ENCODE data around the gene PALD1.

Gene PALD1

GRCh38 chr10:70535001-70535400, 56.4 kb downstream of the PALD1 start:
- DNase-seq: no peak
- TF ChIP-seq GATA1 (IDR thresholded peaks at IDR 0.05; ENCODE audit: low read depth, low read length) (no peak), POLR2A (IDR thresholded peaks at IDR 0.05; ENCODE audit: low read length) (no peak)

DNA sequence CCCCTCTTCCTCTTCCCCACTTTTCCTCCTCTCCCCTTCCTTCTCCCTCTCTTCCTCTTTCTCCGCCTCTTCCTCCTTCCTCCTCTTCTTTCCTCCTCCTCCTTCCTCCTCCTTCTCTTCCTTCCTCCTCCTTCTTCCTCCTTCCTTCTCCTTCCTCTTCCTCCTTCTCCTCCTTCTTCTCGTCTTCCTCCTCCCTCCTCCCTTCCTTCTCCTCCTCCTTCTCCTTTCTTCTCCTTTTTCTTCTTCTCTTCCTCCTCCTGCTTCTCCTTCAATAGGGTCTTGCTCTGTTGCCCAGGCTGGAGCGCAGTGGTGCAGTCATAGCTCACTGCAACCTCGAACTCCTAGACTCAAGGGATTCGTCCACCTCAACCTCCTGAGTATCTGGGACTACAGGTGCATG, 56.9 kb downstream of the PALD1 start:
- DNase-seq: no peak
- TF ChIP-seq POLR2A (IDR thresholded peaks at IDR 0.05; ENCODE audit: low read length) (no peak), GATA1 (IDR thresholded peaks at IDR 0.05; ENCODE audit: low read depth, low read length) (no peak)

DNA sequence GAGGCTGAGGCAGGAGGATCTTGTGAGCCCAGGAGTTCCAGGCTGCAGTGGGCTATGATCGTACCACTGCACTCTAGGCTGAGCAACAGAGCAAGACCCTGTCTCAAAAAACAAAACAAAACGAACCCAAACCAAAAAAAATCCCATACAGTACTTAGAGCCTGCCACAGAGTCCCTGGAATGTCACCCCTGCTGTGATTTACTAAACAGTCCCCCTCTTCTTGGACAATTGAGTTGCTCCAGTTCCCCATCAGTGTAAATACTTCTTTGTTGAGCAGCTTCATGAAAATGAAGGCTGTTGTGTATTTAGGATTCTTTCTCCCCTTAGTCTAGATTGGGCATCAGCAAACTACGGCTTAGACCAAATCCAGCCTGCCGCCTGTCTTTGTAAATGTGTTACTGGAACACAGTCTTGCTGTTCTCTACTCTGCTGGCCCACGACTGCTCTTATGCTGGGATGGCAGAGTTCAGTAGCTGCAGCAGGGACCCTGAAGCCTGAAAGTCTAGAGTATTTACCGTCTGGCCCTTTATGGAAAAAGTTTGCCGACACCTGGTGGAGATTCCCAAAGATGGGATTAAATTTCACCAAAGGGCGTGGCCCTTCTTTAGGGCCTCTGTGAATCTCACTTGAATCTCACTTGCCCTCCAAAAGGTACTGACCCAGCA, 57.8 kb downstream of the PALD1 start:
- no peak for TF ChIP-seq POLR2A (IDR thresholded peaks at IDR 0.05; ENCODE audit: low read length)
- TF ChIP-seq GATA1 (IDR thresholded peaks at IDR 0.05; ENCODE audit: low read depth, low read length): no peak
- DNase-seq: no peak

DNA sequence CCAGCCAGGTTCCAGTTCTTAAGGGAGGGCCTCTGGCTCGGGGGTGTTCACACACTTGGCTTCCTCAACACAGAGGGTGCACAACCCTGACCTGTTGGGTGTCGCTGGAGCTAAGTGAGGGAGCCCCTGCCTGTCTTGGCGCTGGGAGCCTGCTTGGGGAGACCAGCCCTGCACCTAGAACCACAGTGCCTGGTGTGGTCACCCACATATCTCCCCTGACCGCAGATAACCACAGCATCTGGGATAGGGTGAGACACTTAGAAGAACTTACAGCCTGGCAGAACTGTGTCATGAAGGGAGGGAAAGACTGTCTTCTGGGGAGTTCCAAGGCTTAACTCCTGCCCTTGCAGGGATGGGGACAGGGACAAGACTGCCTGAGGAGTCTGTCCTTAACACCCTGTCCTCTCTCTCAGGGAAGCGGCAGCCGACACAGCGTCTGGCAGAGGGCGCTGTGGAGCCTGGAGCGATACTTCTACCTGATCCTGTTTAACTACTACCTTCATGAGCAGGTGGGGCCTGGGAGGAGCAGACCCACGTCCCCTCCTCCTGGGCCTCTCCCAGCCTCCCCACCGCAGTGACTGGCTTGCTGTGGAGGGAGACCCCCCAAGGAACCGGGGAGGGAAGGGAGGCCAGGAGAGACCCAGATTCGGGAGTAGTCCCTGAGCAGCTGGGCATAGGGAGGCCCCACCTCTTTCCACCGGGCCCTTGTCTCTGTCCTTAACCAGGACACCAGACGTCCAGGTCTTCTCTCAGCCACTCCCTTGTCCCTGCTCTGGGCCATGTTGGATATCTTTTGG, 59.0 kb downstream of the PALD1 start:
- no peak for TF ChIP-seq GATA1 (IDR thresholded peaks at IDR 0.05; ENCODE audit: low read depth, low read length)
- no peak for TF ChIP-seq POLR2A (IDR thresholded peaks at IDR 0.05; ENCODE audit: low read length)
- DNase-seq: peak in 1 of 2 experiments; percentile 24

DNA sequence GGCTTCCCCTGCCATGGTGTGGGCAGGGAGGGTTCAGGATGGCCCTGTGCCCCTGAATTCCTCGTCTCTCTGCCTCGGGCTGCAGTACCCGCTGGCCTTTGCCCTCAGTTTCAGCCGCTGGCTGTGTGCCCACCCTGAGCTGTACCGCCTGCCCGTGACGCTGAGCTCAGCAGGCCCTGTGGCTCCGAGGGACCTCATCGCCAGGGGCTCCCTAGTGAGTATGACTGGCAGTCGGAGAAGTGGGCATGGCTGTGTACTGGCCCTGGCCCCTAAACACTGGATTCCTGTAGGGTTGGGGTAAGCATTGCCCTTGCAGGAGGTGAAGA, 59.6 kb downstream of the PALD1 start:
- DNase-seq: no peak
- TF ChIP-seq GATA1 (IDR thresholded peaks at IDR 0.05; ENCODE audit: low read depth, low read length) (no peak), POLR2A (IDR thresholded peaks at IDR 0.05; ENCODE audit: low read length) (no peak)

DNA sequence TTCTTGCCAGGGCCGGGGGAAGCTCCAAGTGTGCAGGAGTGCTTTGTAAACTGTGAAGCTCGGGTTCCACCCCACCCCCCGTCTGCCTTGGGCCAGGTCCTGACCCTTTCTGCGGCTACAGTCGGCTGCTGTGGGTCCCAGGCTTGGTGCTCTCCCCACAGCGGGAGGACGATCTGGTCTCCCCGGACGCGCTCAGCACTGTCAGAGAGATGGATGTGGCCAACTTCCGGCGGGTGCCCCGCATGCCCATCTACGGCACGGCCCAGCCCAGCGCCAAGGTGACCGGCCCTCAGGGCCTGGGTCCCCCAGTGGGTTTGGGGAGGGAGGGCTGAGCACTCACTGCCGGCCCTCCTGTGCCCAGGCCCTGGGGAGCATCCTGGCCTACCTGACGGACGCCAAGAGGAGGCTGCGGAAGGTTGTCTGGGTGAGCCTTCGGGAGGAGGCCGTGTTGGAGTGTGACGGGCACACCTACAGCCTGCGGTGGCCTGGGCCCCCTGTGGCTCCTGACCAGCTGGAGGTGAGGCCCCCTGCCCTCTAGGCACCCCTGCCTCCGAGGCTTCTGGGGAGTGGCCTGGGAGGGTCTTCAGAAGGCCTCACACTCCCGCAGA, 60.3 kb downstream of the PALD1 start:
- no peak for DNase-seq
- TF ChIP-seq GATA1 (IDR thresholded peaks at IDR 0.05; ENCODE audit: low read depth, low read length) (no peak), POLR2A (IDR thresholded peaks at IDR 0.05; ENCODE audit: low read length) (no peak)

DNA sequence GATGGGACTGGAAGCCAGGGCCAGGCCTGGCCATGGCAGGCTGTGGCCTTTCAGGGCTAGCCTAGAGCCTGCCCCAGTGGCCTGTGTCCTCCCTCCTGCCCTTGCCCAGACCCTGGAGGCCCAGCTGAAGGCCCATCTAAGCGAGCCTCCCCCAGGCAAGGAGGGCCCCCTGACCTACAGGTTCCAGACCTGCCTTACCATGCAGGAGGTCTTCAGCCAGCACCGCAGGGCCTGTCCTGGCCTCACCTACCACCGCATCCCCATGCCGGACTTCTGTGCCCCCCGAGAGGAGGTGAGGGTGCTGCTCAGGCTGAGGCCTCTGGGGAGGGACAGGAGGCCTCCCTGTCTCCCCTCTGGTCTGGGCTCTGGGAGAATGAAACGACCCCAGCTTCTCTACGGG, 60.9 kb downstream of the PALD1 start:
- DNase-seq: no peak
- TF ChIP-seq GATA1 (IDR thresholded peaks at IDR 0.05; ENCODE audit: low read depth, low read length) (no peak), POLR2A (IDR thresholded peaks at IDR 0.05; ENCODE audit: low read length) (no peak)

DNA sequence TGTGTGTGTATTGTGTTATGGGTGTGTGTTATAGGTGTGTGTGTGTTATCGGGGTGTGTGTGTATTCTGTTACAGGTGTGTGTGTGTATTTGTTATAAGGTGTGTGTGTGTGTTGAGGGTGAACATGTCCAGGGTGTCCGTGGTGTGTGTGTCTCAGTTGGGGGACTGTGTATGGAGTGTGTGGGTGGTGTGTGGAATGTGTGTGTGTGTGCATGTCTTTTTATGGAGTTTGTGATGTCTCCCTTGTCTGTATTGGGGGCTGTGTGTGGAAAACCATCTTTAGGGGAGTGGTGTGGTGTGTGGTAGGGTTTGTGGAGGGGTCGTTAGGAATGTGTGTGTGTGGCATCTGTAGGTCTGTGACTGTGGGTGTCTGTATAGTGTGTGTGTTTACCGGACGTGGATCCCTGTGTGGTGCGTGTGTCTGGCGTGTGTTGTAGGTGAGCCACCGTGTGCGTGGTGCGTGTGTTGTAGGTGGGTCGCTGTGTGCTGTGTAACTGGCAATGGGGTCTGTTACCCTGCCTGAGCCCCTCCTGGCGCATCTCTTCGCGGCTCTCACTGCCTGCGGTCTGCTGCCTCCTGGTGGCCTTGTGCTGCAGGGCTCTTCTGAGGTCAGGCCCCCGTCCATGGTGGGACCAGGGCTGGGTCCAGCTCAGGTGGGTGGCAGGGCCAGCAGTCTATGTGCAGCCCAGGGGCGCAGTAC, 61.7 kb downstream of the PALD1 start:
- TF ChIP-seq GATA1 (IDR thresholded peaks at IDR 0.05; ENCODE audit: low read depth, low read length): no peak
- TF ChIP-seq POLR2A (IDR thresholded peaks at IDR 0.05; ENCODE audit: low read length): no peak
- DNase-seq: peak; percentile 18 to 41

GRCh38 chr10:70540789-70541360, 62.3 kb downstream of the PALD1 start:
- no peak for TF ChIP-seq GATA1 (IDR thresholded peaks at IDR 0.05; ENCODE audit: low read depth, low read length)
- no peak for DNase-seq

- TF ChIP-seq POLR2A (IDR thresholded peaks at IDR 0.05; ENCODE audit: low read length) (no peak), GATA1 (IDR thresholded peaks at IDR 0.05; ENCODE audit: low read depth, low read length) (no peak)
- DNase-seq: no peak
Observed at GRCh38 chr10:70541736-70542564, 63.4 kb downstream of the PALD1 start.

DNA sequence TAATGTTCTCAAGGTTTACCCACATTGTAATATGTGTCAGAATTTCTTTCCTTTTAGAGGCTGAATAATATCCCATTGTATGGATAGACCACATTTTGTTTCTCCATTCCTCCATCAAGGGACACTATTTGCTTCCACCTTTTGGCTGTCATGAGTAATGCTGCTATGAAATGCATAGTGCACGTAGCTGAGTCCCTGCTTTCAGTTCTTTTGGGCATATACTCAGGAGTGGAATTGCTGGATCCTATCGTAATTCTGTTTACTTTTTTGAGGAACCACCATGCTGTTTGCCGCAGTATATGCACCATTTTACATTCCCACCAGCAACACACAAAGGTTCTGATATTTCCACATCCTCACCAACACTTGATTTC, 64.0 kb downstream of the PALD1 start:
- no peak for DNase-seq
- TF ChIP-seq GATA1 (IDR thresholded peaks at IDR 0.05; ENCODE audit: low read depth, low read length) (no peak), POLR2A (IDR thresholded peaks at IDR 0.05; ENCODE audit: low read length) (no peak)

DNA sequence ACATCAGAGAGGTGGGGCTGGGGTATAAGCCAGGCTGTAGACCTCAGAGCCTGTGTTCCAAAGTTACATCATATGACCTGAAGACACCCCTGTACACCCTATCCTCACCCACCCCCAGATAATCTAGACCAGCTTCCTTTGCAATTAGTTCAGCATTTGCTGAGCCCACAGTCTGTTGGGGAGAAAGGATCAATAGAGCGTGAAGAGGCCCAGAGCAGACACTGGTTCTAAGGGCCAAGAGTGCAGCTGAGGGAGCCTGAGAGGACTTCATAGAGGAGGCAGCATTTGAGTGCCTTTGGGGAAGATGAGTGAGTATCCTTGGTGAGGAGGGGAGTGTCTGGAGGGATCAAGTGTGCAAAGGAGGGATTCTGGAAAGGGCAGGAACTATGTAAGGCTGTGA, 65.3 kb downstream of the PALD1 start:
- TF ChIP-seq GATA1 (IDR thresholded peaks at IDR 0.05; ENCODE audit: low read depth, low read length): no peak
- no peak for TF ChIP-seq POLR2A (IDR thresholded peaks at IDR 0.05; ENCODE audit: low read length)
- no peak for DNase-seq

Measured in erythroblast (primary cell).